B cell (primary cell): ENCODE data around the gene ERVV-1. TPM values are rescaled to one million over a fixed set of nuclear protein-coding genes. Genes with fewer than 3 reads are reported as not detected.

Experiments
- ATAC-seq: fragments of 200-7000 bp; cut with Tn5 transposase; one replicate; pipeline ENCODE4 v1.10.0; 2021; ENCODE audit warnings: low read depth, mild to moderate bottlenecking, moderate number of reproducible peaks, moderate library complexity
- CTCF ChIA-PET: fragments of 350-600 bp; sonication (Branson Sonifier 250); formaldehyde crosslinking; loops from one replicate; lab custom pipeline; 2021; ENCODE audit warnings: antibody characterized with exemption, inconsistent platforms; lab: Charles Lee
- POLR2A ChIA-PET: fragments of 350-600 bp; sonication (Branson Sonifier 250); formaldehyde crosslinking; loops from one replicate; lab custom pipeline; 2021; ENCODE audit warnings: antibody characterized with exemption; lab: Charles Lee
- DNase-seq: peaks from one replicate; pipeline ENCODE4 v3.0.0; 2013
- H2AFZ ChIP-seq: 2 replicates; pipeline ENCODE4 v1.6.1; 2012; ENCODE audit warnings: mild to moderate bottlenecking, low read depth, low read length; ENCODE audit not compliant: insufficient read depth, poor library complexity, severe bottlenecking
- H3K27ac ChIP-seq, 2 donors: 1 replicate in 1 of 2; 2 replicates in 1 of 2; pipeline ENCODE4 v1.5.1; 2012 to 2013; ENCODE audit warnings: low read length in 2 of 2, mild to moderate bottlenecking in 2 of 2, moderate library complexity in 1 of 2
- H3K27me3 ChIP-seq, 4 experiments: fragments of 200-600 bp in 1 of 4; sonication (generic) in 1 of 4; replicated peaks in 1 of 4; 1 replicate in 2 of 4; 2 replicates in 2 of 4; pipeline versions ENCODE4 v1.6.1 to v1.7.0; 2013 to 2016; ENCODE audit warnings: low read length in 3 of 4, mild to moderate bottlenecking in 2 of 4, mixed read lengths in 1 of 4, moderate library complexity in 1 of 4; ENCODE audit not compliant: insufficient read depth in 4 of 4, control insufficient read depth in 3 of 4; ENCODE audit errors: control extremely low read depth in 1 of 4
- H3K36me3 ChIP-seq, 2 experiments: replicated peaks in 1 of 2; 1 replicate in 1 of 2; 2 replicates in 1 of 2; pipeline versions ENCODE4 v1.6.1 to v1.7.1; 2013; ENCODE audit warnings: low read length in 1 of 2; ENCODE audit not compliant: insufficient read depth in 2 of 2, control insufficient read depth in 1 of 2; ENCODE audit errors: control extremely low read depth in 1 of 2, extremely low read depth in 1 of 2
- H3K4me1 ChIP-seq, 2 donors: fragments of 200-600 bp in 1 of 2; sonication (generic) in 1 of 2; 1 replicate in 1 of 2; 2 replicates in 1 of 2; pipeline versions ENCODE4 v1.5.1 to v1.6.1; 2013 to 2017; ENCODE audit warnings: low read length in 2 of 2; ENCODE audit not compliant: control insufficient read depth in 2 of 2, insufficient read depth in 2 of 2
- H3K4me2 ChIP-seq: replicated peaks from 2 replicates; pipeline ENCODE3; 2012; ENCODE audit warnings: mild to moderate bottlenecking, low read depth, low read length; ENCODE audit not compliant: poor library complexity, severe bottlenecking
- H3K4me3 ChIP-seq, 5 experiments: fragments of 200-600 bp in 1 of 5; sonication (generic) in 1 of 5; 1 replicate in 3 of 5; 2 replicates in 2 of 5; pipeline versions ENCODE4 v1.5.1 to v1.7.0; 2011 to 2016; ENCODE audit warnings: low read length in 4 of 5, mild to moderate bottlenecking in 4 of 5, low read depth in 2 of 5, control low read depth in 1 of 5, moderate library complexity in 1 of 5; ENCODE audit not compliant: insufficient read depth in 1 of 5; ENCODE audit errors: control extremely low read depth in 1 of 5, extremely low read depth in 1 of 5
- H3K79me2 ChIP-seq: fragments of 200-600 bp; sonication (generic); one replicate; pipeline ENCODE4 v1.6.0; 2016; ENCODE audit warnings: low read length; ENCODE audit not compliant: control insufficient read depth, insufficient read depth
- H3K9ac ChIP-seq: fragments of 200-600 bp; sonication (generic); 2 replicates; pipeline ENCODE4 v1.6.1; 2017; ENCODE audit warnings: mild to moderate bottlenecking, low read length, moderate library complexity
- H3K9me3 ChIP-seq, 3 donors: one replicate each; pipeline versions ENCODE4 v1.6.1 to v1.7.1; 2013; ENCODE audit warnings: low read length in 2 of 3; ENCODE audit not compliant: control insufficient read depth in 2 of 3, insufficient read depth in 1 of 3; ENCODE audit errors: control extremely low read depth in 1 of 3
- H4K20me1 ChIP-seq: 2 replicates; pipeline ENCODE4 v1.6.0; 2012; ENCODE audit warnings: mild to moderate bottlenecking, low read length; ENCODE audit not compliant: insufficient read depth, control insufficient read depth, poor library complexity, severe bottlenecking
- H3K27ac Mint-ChIP-seq: one replicate; pipeline ENCODE4 v1.8.0; 2021; ENCODE audit warnings: mixed read lengths
- H3K27me3 Mint-ChIP-seq: one replicate; pipeline ENCODE4 v1.8.0; 2021; ENCODE audit warnings: mixed read lengths
- H3K4me1 Mint-ChIP-seq: one replicate; pipeline ENCODE4 v1.8.0; 2021; ENCODE audit warnings: mixed read lengths
- H3K4me3 Mint-ChIP-seq: one replicate; pipeline ENCODE4 v1.8.0; 2021; ENCODE audit warnings: mixed read lengths
- H3K9me3 Mint-ChIP-seq: one replicate; pipeline ENCODE4 v1.8.0; 2022; ENCODE audit warnings: mixed read lengths; ENCODE audit not compliant: insufficient read depth
- EZH2 ChIP-seq: IDR thresholded peaks from 2 replicates; pipeline ENCODE4 v1.6.1; 2012; ENCODE audit warnings: borderline replicate concordance, low read depth, mild to moderate bottlenecking, moderate library complexity, low read length; ENCODE audit not compliant: insufficient read depth, poor library complexity, severe bottlenecking
- WGBS: methylation state at CpG from one replicate; pipeline ENCODE4 v1.1.5; 2013; ENCODE audit warnings: missing lambda C conversion rate; ENCODE audit not compliant: insufficient coverage; 5-methylcytosine and 5-hydroxymethylcytosine counted together
- intact Hi-C: fragments of 100-400 bp; cut with micrococcal nuclease; formaldehyde crosslinking; loops from one replicate; pipeline ENCODE4 v1.10.0; 2022
- polyA plus RNA-seq: library from polyadenylated mRNA; depleted of rRNA; stranded (reverse); fragments of >200 nt; gene quantifications from 2 replicates; pipeline ENCODE4 v1.2.3, GENCODE V29; 2012
- total RNA-seq, 2 donors: library from RNA; stranded (reverse); fragments of 120-200 nt in 1 of 2; gene quantifications; 1 replicate in 1 of 2; 2 replicates in 1 of 2; pipeline versions ENCODE4 v1.2.3 to v1.2.4, GENCODE V29; 2013 to 2022
- TF ChIP-seq, protein P1 (sequence below): fragments of 200-600 bp; IDR thresholded peaks from one replicate; pipeline ENCODE4 v1.8.0; 2022; ENCODE audit warnings: antibody characterized with exemption, mild to moderate bottlenecking

The ERVV-1 gene
- total and polyA plus RNA-seq, 2 donors (not counting 1 experiment from before 2014, with no cell fraction given) = 0.49 TPM; not detected in 1

DNA sequence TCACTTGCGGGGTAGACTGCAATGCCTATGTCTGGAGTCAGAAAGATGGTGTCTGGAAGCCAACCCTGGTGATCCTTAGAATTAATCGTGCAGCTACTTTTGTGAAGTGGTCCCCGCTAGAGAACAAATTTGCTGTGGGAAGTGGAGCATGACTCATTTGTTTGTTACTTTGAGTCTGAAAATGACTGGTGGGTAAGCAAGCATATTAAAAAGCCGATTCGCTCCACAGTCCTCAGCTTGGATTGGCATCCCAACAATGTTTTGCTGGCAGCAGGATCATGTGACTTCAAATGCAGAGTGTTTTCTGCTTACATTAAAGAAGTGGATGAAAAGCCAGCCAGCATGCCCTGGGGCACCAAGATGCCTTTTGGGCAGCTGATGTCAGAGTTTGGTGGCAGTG is 9.5 kb upstream of the ERVV-1 start:
- Histone ChIP-seq H3K27me3 (peaks cover 0 to 4% (median 0%) of the 10 kb centered on the region in 4 experiments), H3K4me1 (no peaks in the 10 kb centered on the region), H3K4me2 (no peak overlapping the region), H3K27ac (no peak overlapping the region), H3K36me3 (no peaks in the 10 kb centered on the region), H3K9ac (no peak overlapping the region), H3K9me3 (peaks cover 0 to 37% (median 1%) of the 10 kb centered on the region in 3 donors), H3K79me2 (no peaks in the 10 kb centered on the region), H4K20me1 (no peaks in the 10 kb centered on the region), H2AFZ (no peak overlapping the region), H3K4me3 (no peak overlapping the region)
- DNase-seq = no peak
- Mint-ChIP-seq H3K9me3 (no peaks in the 10 kb centered on the region), H3K27ac (no peak overlapping the region), H3K27me3 (no peaks in the 10 kb centered on the region), H3K4me1 (no peaks in the 10 kb centered on the region), H3K4me3 (no peak overlapping the region)
- intact Hi-C loops = no loop called here
- ATAC-seq = no peak
- WGBS = 98% methylated on average over 5 of the region's 5 CpGs
- CTCF ChIA-PET = no interaction called here
- no peak for TF ChIP-seq EZH2
- TF ChIP-seq, protein P1, sequence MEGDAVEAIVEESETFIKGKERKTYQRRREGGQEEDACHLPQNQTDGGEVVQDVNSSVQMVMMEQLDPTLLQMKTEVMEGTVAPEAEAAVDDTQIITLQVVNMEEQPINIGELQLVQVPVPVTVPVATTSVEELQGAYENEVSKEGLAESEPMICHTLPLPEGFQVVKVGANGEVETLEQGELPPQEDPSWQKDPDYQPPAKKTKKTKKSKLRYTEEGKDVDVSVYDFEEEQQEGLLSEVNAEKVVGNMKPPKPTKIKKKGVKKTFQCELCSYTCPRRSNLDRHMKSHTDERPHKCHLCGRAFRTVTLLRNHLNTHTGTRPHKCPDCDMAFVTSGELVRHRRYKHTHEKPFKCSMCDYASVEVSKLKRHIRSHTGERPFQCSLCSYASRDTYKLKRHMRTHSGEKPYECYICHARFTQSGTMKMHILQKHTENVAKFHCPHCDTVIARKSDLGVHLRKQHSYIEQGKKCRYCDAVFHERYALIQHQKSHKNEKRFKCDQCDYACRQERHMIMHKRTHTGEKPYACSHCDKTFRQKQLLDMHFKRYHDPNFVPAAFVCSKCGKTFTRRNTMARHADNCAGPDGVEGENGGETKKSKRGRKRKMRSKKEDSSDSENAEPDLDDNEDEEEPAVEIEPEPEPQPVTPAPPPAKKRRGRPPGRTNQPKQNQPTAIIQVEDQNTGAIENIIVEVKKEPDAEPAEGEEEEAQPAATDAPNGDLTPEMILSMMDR = no peak
- POLR2A ChIA-PET = no interaction called here

DNA sequence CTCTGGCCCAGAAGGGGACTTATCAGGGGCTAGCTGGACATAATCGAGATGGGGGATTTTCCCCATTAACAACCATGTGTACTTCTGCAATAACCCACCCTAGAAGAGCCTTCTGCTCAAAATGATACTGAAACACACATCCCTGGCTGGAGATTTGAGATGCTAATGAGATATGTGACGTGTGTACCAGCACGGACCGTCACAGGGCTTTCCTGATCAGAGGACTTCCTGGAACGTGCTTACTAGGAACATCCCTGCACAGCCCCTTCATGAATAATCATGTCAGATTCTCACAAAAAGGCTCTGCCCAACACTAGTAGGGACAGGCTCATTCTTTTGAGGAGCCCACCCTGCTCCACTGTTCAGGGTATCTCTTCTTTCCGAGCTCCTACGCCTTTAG is 6.5 kb upstream of the ERVV-1 start:
- H3K4me3 Mint-ChIP-seq = peak overlapping the region; percentile 37
- ChIA-PET CTCF (no interaction called here), POLR2A (no interaction called here)
- H3K27ac Mint-ChIP-seq = no peak overlapping the region
- Histone ChIP-seq H3K9me3 (peaks cover 0 to 45% (median 2%) of the 10 kb centered on the region in 3 donors), H3K27me3 (peaks cover 0 to 4% (median 0%) of the 10 kb centered on the region in 4 experiments), H4K20me1 (no peaks in the 10 kb centered on the region), H3K4me1 (no peaks in the 10 kb centered on the region), H3K9ac (no peak overlapping the region), H3K4me3 (no peak overlapping the region), H3K4me2 (no peak overlapping the region), H3K36me3 (no peaks in the 10 kb centered on the region), H2AFZ (no peak overlapping the region), H3K79me2 (no peaks in the 10 kb centered on the region), H3K27ac (no peak overlapping the region)
- WGBS = 88% methylated on average over 4 of the region's 7 CpGs
- intact Hi-C loops = no loop called here
- no peaks in the 10 kb centered on the region for H3K4me1 Mint-ChIP-seq
- no peaks in the 10 kb centered on the region for H3K27me3 Mint-ChIP-seq
- no peak for ATAC-seq
- DNase-seq = no peak
- no peaks in the 10 kb centered on the region for H3K9me3 Mint-ChIP-seq
- TF ChIP-seq, protein P1 = no peak
- TF ChIP-seq EZH2 = no peak
